Stimulated activated CD8-positive, alpha-beta memory T cell treated with anti-CD3 and anti-CD28 coated beads, Interleukin-12 subunit alpha, Interleukin-12 subunit beta, amount 100 ng/mL, for 24 hours (primary cell): Measurements from ENCODE around the gene ARHGAP10.

ENCODE experiments used
- DNase-seq: peaks from one replicate; pipeline ENCODE4 v3.0.0-alpha.2; 2020; ENCODE audit errors: extremely low read depth

The ARHGAP10 gene

GRCh38 chr4:147825451-147826287, 93.8 kb downstream of the ARHGAP10 start:
- no peak for DNase-seq

- no peak for DNase-seq
These were observed 94.4 kb downstream of the ARHGAP10 start for GRCh38 chr4:147826288-147826646.

- no peak for DNase-seq
These were observed 96.5 kb downstream of the ARHGAP10 start for GRCh38 chr4:147828331-147828905.

GRCh38 chr4:147829401-147830101, 97.7 kb downstream of the ARHGAP10 start:
- DNase-seq: no peak

- no peak for DNase-seq
These were observed 98.2 kb downstream of the ARHGAP10 start for GRCh38 chr4:147830102-147830463.

DNA sequence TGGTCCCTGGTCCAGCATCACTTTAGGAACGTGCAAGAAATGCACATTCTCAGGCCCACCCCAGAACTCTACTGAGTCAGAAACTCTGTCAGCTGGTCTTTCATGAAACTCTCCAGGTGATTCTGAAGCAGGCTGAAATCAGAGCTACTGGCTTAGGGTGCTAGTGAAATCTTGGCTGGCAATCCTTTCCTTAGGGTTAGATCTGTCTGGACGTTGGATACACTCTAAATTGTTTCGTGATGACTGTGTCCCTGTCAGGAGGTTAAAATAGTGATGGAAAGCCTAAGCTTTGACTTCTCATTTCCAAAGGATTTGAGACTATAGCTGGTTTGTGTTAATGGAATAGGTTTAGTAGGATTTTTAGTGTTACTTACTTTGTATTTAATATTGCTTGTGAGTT, 99.1 kb downstream of the ARHGAP10 start:
- DNase-seq: no peak

- no peak for DNase-seq
These were observed 99.8 kb downstream of the ARHGAP10 start for GRCh38 chr4:147831551-147832171.

- no peak for DNase-seq
These were observed 101.4 kb downstream of the ARHGAP10 start for GRCh38 chr4:147833254-147833653.

DNA sequence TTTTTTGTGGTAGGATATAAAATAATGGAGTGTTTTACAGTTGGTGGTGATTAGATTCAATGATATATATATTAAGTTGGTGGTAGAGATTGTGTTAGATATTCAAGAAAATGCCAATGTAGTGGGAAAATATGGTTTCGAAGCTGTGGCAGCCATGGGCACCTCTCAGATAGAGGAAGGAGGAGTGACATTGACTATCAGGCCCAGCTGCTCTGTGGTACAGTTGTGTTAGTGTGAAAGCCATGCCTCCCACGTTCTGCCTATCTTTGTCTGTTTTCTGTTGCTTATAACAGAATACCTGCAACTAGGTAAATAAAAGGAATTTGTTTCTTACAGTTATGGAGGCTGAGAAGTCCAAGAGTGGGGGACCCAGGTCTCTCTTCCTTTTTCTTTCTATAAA, 101.9 kb downstream of the ARHGAP10 start:
- no peak for DNase-seq

DNA sequence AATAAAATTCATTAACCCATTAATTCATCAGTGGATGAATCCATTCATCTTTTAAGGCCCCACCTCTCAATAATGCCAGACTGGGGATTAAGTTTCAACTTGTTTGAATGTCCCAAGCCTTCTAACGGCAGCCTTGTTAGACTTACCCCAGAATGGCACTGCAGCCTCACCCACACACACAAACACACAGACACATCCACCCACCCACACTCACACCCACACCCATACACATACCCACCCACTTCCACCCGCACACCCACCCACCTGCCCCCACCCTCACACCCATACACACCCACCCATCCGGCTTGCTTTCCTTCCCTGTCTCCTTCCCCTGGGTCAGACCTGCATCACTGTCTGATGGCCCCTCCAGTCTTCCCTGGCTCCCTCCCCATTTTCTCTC, 102.6 kb downstream of the ARHGAP10 start:
- no peak for DNase-seq

GRCh38 chr4:147836807-147837206, 104.9 kb downstream of the ARHGAP10 start:
- no peak for DNase-seq

- DNase-seq: no peak
These were observed 105.5 kb downstream of the ARHGAP10 start for GRCh38 chr4:147837435-147837834.

DNA sequence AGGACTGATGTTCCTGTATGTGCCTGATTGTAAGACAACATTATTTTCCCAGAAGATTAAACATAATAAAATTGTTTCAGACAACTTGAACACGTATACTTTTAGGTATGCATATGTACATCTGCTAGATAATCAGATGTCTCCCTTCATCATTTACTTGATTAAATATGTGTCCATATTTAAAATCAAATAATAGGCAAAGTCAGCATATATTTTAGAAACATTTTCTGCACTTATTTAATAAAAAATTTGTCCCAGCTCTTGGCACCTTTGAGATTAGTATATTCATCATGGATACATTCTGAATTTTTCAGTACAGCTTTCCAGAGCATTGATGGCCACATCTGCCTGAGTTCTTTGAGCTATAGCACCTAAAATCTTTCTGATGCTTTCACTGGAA, 106.0 kb downstream of the ARHGAP10 start:
- no peak for DNase-seq

- no peak for DNase-seq
These were observed 107.3 kb downstream of the ARHGAP10 start for GRCh38 chr4:147839200-147839599.

DNA sequence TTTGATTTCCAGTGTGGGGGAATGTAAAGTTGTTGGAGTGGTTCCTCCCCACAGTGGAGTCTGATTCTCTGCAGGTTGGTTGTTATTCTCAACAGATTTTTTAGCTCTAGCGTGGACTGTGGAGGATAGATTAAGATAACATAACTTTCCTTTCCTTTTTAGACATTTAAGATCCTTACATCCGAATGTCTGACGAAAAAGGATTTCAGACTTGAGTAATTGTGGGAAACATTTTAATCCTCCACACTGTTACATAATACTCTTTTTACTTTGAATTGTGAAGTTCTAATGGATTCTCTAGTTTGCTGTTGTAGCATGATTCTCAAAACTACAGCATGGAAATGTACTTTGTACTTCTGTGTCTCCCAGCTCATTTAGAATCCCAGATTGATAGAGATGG, 107.8 kb downstream of the ARHGAP10 start:
- DNase-seq: no peak

DNA sequence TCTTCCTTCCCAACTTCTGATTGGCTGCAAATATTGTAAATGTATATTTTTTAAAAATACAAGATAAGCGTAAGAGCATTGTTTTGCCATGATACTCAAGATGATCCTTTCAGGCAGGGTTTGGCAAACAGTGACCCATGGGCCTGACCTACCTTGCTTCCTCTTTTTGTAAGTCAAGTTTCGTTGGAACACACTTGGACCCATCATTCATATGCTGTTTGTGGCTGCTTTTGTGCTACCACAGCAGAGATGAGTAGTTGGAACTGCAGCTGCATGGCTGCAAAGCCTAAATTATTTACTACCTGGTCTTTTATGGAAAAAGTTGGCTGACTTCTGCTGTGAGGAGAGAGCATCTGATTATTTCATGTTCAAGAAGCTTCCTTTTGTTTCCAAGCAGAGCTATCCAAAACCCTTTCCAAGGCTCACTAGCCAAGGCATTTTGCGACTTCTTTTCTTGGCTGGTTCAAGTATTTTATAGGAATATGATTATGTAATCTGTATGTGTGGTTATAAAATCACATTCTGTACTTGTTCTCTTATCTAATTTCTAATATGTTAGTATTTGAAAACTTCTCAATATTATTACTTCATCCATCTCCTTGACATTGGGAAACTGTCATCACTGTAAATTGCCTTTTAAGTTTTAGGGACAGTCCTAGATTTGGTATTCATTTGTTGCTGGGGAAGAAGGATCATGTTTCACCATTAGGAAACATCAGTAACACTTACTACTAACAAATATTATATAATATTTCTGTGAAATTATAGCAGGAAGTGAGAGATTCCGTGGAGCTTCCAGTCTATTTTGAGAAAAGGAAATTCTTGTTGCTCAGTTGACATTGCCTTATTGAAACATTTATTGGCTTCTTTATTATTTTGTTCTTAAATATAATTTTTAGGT, 109.2 kb downstream of the ARHGAP10 start:
- no peak for DNase-seq

DNA sequence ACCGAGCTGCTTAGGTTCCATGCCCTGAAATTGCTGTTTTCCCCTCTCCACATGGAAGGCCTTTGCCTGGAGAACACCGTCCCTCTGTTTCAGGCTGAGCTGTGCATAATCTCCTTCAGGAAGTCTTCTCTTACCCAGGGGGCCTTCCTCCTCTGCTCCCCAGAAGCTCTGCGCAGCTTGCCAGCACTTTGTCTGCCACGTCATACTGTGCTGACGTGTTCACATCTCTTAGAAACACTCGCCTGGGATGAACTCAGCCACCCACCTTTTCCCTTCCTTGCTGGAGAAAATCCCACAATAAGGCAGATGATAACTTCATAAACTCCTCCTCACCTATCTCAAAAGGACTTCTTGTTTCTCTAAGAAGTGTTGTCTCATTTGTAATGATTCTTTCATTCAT, 110.7 kb downstream of the ARHGAP10 start:
- no peak for DNase-seq

- DNase-seq: no peak
These were observed 111.3 kb downstream of the ARHGAP10 start for GRCh38 chr4:147843162-147843561.

DNA sequence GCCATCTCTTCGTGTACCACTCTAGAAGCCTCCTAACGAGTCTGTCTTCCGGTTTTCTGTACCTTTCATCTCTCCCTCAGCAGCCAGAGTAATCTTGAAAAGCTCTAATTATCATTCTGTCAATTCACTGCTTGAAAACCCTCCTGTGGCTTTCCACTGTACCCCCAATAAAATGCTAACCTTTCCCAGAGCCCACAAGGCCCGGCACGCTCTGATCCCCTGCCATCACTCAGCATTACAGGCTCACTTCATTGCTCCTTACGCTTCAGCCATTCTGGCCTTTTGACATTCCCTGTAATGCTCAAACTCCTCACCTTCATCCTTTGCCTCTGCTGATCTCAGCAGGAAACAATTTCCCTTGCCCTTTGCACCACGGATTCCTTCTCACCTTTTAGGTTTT, 112.9 kb downstream of the ARHGAP10 start:
- DNase-seq: no peak

- no peak for DNase-seq
These were observed 114.6 kb downstream of the ARHGAP10 start for GRCh38 chr4:147846318-147847155.
